ENCODE data around the gene PPP1R3F.

The PPP1R3F gene

GRCh38 chrX:49258749-49259124 is 10.9 kb upstream of the PPP1R3F start:
- Histone ChIP-seq H3K4me3 (IDR thresholded peaks at IDR 0.05; ENCODE audit: insufficient read depth, low read depth, low read length) (no peak overlapping the region), H2AFZ (ENCODE audit: low read depth) (no peak overlapping the region), H3K4me1 (ENCODE audit: low read depth, poor library complexity, severe bottlenecking) (peaks cover 7% of the 10 kb centered on the region), H3K9ac (no peak overlapping the region), H3K79me2 (ENCODE audit: insufficient read depth, low read depth) (no peaks in the 10 kb centered on the region), H3K36me3 (ENCODE audit: insufficient read depth) (no peaks in the 10 kb centered on the region), H3K27ac (no peak overlapping the region), H3K4me2 (no peak overlapping the region), H4K20me1 (ENCODE audit: insufficient read depth) (no peaks in the 10 kb centered on the region), H3K27me3 (ENCODE audit: insufficient read depth, low read depth) (no peaks in the 10 kb centered on the region)
- TF ChIP-seq, protein P1, sequence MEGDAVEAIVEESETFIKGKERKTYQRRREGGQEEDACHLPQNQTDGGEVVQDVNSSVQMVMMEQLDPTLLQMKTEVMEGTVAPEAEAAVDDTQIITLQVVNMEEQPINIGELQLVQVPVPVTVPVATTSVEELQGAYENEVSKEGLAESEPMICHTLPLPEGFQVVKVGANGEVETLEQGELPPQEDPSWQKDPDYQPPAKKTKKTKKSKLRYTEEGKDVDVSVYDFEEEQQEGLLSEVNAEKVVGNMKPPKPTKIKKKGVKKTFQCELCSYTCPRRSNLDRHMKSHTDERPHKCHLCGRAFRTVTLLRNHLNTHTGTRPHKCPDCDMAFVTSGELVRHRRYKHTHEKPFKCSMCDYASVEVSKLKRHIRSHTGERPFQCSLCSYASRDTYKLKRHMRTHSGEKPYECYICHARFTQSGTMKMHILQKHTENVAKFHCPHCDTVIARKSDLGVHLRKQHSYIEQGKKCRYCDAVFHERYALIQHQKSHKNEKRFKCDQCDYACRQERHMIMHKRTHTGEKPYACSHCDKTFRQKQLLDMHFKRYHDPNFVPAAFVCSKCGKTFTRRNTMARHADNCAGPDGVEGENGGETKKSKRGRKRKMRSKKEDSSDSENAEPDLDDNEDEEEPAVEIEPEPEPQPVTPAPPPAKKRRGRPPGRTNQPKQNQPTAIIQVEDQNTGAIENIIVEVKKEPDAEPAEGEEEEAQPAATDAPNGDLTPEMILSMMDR (conservative IDR thresholded peaks at IDR 0.05; ENCODE audit: low read depth, low read length), result no peak

DNA sequence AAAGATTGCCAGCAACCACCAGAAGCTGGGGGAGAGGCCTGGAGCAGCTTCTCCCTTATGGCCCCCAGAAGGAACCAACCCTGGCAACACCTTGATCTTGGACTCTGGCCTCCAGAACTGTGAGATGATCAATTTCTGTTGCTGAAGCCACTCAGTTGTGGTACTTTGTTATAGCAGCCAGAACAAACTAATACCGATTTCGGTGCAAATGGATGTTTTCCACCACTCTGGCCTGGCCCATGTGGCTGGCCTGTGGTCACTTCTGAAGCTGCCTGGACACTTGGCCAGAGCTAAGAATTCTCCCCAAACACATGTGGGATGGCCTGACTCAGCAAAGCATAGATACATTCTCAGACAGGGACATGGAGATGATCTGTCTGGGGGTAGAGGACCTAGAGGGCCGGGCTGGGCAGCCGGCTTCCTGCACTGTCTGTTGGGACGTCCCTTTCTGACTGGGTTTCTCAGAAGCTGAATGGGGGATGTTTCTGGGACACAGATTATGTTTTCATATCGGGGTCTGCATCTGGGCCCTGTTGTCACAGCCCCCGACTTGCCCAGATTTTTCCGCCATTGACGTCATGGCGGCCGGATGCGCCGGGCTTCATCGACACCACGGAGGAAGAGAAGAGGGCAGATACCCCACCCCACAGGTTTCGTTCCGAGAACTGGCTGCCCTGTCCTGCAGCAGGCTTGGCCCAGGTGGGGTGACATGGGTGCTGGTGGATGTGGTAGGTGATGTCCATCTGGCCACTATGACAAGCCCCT is 9.2 kb upstream of the PPP1R3F start:
- H3K4me2 ChIP-seq, result no peak overlapping the region

DNA sequence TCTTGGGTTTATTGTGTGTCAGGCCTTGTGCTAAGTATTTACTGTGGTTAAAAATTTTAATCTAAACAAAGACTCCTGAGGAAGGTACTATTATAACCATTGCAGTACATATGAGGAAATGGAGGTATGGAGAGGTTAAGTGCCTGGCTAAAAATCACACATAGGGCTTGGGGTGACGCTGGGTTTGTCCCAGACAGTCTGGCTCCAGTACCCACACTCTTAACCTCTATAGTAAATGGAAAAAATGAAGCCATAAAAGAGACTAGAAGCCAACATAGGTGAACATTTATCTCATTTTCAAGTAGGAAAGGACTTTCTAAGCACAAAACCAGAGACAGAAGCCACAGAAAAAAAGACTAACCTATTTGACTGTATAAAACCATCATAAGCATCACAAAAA is 7.0 kb upstream of the PPP1R3F start:
- Histone ChIP-seq H2AFZ (ENCODE audit: low read depth) (no peak overlapping the region), H3K4me3 (IDR thresholded peaks at IDR 0.05; ENCODE audit: insufficient read depth, low read depth, low read length) (no peak overlapping the region), H3K27ac (no peak overlapping the region), H3K4me1 (ENCODE audit: low read depth, poor library complexity, severe bottlenecking) (no peaks in the 10 kb centered on the region), H3K4me2 (no peak overlapping the region), H3K27me3 (ENCODE audit: insufficient read depth, low read depth) (no peaks in the 10 kb centered on the region), H4K20me1 (ENCODE audit: insufficient read depth) (no peaks in the 10 kb centered on the region), H3K9ac (no peak overlapping the region), H3K36me3 (ENCODE audit: insufficient read depth) (no peaks in the 10 kb centered on the region), H3K79me2 (ENCODE audit: insufficient read depth, low read depth) (no peaks in the 10 kb centered on the region)
- TF ChIP-seq, protein P1 (conservative IDR thresholded peaks at IDR 0.05; ENCODE audit: low read depth, low read length), result no peak

More for the DNA sequence above, 9.2 kb upstream of the PPP1R3F start:
- TF ChIP-seq, protein P1 (conservative IDR thresholded peaks at IDR 0.05; ENCODE audit: low read depth, low read length), result no peak
- no peak overlapping the region for H2AFZ ChIP-seq (ENCODE audit: low read depth)
- H3K9ac ChIP-seq, result no peak overlapping the region
- H3K4me3 ChIP-seq (IDR thresholded peaks at IDR 0.05; ENCODE audit: insufficient read depth, low read depth, low read length), result no peak overlapping the region
- no peak overlapping the region for H3K27ac ChIP-seq
- H3K36me3 ChIP-seq (ENCODE audit: insufficient read depth), result no peaks in the 10 kb centered on the region
- peaks cover 7% of the 10 kb centered on the region for H3K4me1 ChIP-seq (ENCODE audit: low read depth, poor library complexity, severe bottlenecking)
- no peaks in the 10 kb centered on the region for H3K79me2 ChIP-seq (ENCODE audit: insufficient read depth, low read depth)
- H4K20me1 ChIP-seq (ENCODE audit: insufficient read depth), result no peaks in the 10 kb centered on the region
- H3K27me3 ChIP-seq (ENCODE audit: insufficient read depth, low read depth), result no peaks in the 10 kb centered on the region

GRCh38 chrX:49263631-49264030 is 6.0 kb upstream of the PPP1R3F start:
- H3K4me1 ChIP-seq (ENCODE audit: low read depth, poor library complexity, severe bottlenecking), result peaks cover 7% of the 10 kb centered on the region
- H3K4me2 ChIP-seq, result no peak overlapping the region
- H3K79me2 ChIP-seq (ENCODE audit: insufficient read depth, low read depth), result no peaks in the 10 kb centered on the region
- TF ChIP-seq, protein P1 (conservative IDR thresholded peaks at IDR 0.05; ENCODE audit: low read depth, low read length), result no peak
- no peaks in the 10 kb centered on the region for H4K20me1 ChIP-seq (ENCODE audit: insufficient read depth)
- no peak overlapping the region for H3K9ac ChIP-seq
- no peaks in the 10 kb centered on the region for H3K27me3 ChIP-seq (ENCODE audit: insufficient read depth, low read depth)
- no peak overlapping the region for H2AFZ ChIP-seq (ENCODE audit: low read depth)
- no peaks in the 10 kb centered on the region for H3K36me3 ChIP-seq (ENCODE audit: insufficient read depth)
- no peak overlapping the region for H3K4me3 ChIP-seq (IDR thresholded peaks at IDR 0.05; ENCODE audit: insufficient read depth, low read depth, low read length)
- no peak overlapping the region for H3K27ac ChIP-seq

All from KMS-11 (cell line).